Nephron progenitor cell (in vitro differentiated cells): ENCODE data around the gene ST3GAL4.

Experiments
- DNase-seq: peaks from one replicate; pipeline ENCODE4 v3.0.0; 2021
- H3K27ac Mint-ChIP-seq: 2 replicates; pipeline ENCODE4 v1.8.0; 2021; ENCODE audit warnings: mild to moderate bottlenecking, moderate library complexity, mixed read lengths
- H3K27me3 Mint-ChIP-seq: 2 replicates; pipeline ENCODE4 v1.8.0; 2021; ENCODE audit warnings: mild to moderate bottlenecking, low read depth, mixed read lengths; ENCODE audit not compliant: poor library complexity
- H3K36me3 Mint-ChIP-seq: 2 replicates; pipeline ENCODE4 v1.8.0; 2021; ENCODE audit warnings: low read depth, mixed read lengths
- H3K4me1 Mint-ChIP-seq: 2 replicates; pipeline ENCODE4 v1.8.0; 2021; ENCODE audit warnings: mixed read lengths
- H3K4me3 Mint-ChIP-seq: 2 replicates; pipeline ENCODE4 v1.8.0; 2021; ENCODE audit warnings: mild to moderate bottlenecking, moderate library complexity, mixed read lengths
- H3K9me3 Mint-ChIP-seq: 2 replicates; pipeline ENCODE4 v1.8.0; 2021; ENCODE audit warnings: mild to moderate bottlenecking, moderate library complexity, mixed read lengths
- TF ChIP-seq, protein P1 (sequence below): fragments of 200-600 bp; sonication (generic); IDR thresholded peaks from 2 replicates; pipeline ENCODE4 v1.5.0; 2021; ENCODE audit warnings: antibody characterized with exemption

The ST3GAL4 gene

DNA sequence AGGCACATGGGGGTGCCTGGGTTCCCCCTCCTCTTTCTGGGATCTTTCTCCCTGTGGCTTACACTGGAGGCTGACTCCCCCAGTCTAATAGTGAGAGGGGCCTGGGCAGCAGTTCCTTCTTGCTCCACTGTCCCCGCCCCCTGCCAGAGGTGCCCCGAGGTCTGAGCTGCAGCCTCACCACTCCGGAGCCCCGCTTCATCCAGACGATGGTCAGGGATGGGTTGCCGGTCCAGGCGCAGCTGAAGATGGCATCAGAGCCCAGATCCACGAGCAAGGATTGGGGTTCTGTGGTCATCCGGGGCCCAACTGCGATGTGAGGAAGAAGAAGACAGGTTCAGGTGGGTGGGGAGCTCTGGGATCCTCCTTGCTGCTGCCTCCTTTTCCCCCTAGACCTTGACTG is 91.1 kb downstream of the ST3GAL4 start:
- no peak for DNase-seq
- peaks cover 5% of the 10 kb centered on the region for H3K9me3 Mint-ChIP-seq
- peaks cover 16% of the 10 kb centered on the region for H3K27me3 Mint-ChIP-seq
- peaks cover 4% of the 10 kb centered on the region for H3K36me3 Mint-ChIP-seq
- TF ChIP-seq, protein P1, sequence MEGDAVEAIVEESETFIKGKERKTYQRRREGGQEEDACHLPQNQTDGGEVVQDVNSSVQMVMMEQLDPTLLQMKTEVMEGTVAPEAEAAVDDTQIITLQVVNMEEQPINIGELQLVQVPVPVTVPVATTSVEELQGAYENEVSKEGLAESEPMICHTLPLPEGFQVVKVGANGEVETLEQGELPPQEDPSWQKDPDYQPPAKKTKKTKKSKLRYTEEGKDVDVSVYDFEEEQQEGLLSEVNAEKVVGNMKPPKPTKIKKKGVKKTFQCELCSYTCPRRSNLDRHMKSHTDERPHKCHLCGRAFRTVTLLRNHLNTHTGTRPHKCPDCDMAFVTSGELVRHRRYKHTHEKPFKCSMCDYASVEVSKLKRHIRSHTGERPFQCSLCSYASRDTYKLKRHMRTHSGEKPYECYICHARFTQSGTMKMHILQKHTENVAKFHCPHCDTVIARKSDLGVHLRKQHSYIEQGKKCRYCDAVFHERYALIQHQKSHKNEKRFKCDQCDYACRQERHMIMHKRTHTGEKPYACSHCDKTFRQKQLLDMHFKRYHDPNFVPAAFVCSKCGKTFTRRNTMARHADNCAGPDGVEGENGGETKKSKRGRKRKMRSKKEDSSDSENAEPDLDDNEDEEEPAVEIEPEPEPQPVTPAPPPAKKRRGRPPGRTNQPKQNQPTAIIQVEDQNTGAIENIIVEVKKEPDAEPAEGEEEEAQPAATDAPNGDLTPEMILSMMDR, result no peak
- H3K27ac Mint-ChIP-seq, result no peak overlapping the region
- H3K4me1 Mint-ChIP-seq, result peaks cover 35% of the 10 kb centered on the region
- no peak overlapping the region for H3K4me3 Mint-ChIP-seq

DNA sequence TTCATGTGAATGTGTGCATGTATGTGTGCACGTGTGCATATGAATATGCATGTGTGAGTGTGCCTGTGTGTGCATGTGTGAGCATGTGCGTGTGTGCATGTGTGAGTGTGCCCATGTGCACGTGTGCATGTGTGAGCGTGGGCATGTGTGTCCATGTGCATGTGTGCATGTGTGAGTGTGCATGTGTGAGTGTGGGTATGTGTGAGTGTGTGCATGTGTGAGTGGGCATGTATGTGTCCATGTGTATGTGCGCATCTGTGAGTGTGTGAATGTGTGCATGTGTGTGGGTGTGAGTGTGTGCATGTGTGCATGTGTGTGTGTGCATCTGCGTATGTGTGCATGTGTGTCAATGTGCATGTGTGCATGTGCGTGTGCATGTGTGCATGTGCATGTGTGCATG is 94.7 kb downstream of the ST3GAL4 start:
- peaks cover 6% of the 10 kb centered on the region for H3K27me3 Mint-ChIP-seq
- no peak overlapping the region for H3K27ac Mint-ChIP-seq
- H3K4me3 Mint-ChIP-seq, result no peak overlapping the region
- TF ChIP-seq, protein P1, result no peak
- peaks cover 4% of the 10 kb centered on the region for H3K36me3 Mint-ChIP-seq
- H3K4me1 Mint-ChIP-seq, result peaks cover 50% of the 10 kb centered on the region
- H3K9me3 Mint-ChIP-seq, result peaks cover 5% of the 10 kb centered on the region
- DNase-seq, result no peak

DNA sequence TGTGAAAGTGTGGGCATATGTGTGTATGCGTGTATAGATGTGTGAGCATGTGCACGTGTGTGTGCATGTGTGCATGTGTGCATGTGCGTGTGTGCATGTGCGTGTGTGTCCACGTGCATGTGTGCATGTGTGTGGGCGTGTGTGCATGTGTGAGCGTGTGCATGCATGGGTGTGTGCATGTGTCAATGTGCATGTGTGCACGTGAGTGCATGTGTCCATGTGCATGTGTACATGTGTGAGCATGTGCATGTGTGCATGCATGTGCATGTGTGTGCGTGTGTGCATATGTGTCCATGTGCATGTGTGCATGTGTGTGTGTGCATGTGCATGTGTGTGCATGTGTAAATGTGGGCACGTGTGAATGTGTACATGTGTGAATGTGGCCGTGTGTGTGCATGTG is 95.3 kb downstream of the ST3GAL4 start:
- H3K27me3 Mint-ChIP-seq, result peaks cover 6% of the 10 kb centered on the region
- DNase-seq, result no peak
- H3K27ac Mint-ChIP-seq, result no peak overlapping the region
- peaks cover 50% of the 10 kb centered on the region for H3K4me1 Mint-ChIP-seq
- H3K4me3 Mint-ChIP-seq, result no peak overlapping the region
- TF ChIP-seq, protein P1, result no peak
- peaks cover 5% of the 10 kb centered on the region for H3K9me3 Mint-ChIP-seq
- peaks cover 4% of the 10 kb centered on the region for H3K36me3 Mint-ChIP-seq

DNA sequence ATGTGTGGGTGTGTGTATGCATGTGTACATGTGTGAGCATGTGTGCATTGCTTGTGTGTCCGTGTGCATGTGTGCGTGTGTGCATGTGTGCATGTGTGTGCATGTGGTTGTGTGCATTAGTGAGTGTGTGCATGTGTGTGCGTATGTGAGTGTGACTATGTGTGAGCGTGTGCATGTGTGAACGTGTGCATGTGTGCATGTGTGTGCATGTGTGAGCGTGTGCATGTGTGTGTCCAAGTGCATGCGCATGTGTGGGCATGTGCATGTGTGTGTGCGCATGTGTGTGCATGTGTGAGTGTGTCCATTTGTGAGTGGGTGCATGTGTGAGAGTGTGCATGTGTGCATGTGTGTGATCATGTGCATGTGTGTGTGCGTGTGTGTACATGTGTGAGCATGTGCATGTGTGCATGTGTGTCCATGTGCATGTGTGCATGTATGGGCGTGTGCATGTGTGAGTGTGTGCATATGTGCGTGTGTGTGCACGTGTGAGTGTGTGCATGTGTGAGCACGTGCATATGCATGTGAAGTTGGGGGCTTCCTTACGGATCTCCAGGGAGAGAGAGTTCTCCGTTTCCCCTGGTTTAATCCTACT is 95.8 kb downstream of the ST3GAL4 start:
- no peak overlapping the region for H3K27ac Mint-ChIP-seq
- H3K9me3 Mint-ChIP-seq, result peaks cover 5% of the 10 kb centered on the region
- no peak for DNase-seq
- no peak overlapping the region for H3K4me3 Mint-ChIP-seq
- H3K27me3 Mint-ChIP-seq, result peaks cover 6% of the 10 kb centered on the region
- H3K36me3 Mint-ChIP-seq, result peaks cover 4% of the 10 kb centered on the region
- TF ChIP-seq, protein P1, result no peak
- H3K4me1 Mint-ChIP-seq, result peaks cover 50% of the 10 kb centered on the region

DNA sequence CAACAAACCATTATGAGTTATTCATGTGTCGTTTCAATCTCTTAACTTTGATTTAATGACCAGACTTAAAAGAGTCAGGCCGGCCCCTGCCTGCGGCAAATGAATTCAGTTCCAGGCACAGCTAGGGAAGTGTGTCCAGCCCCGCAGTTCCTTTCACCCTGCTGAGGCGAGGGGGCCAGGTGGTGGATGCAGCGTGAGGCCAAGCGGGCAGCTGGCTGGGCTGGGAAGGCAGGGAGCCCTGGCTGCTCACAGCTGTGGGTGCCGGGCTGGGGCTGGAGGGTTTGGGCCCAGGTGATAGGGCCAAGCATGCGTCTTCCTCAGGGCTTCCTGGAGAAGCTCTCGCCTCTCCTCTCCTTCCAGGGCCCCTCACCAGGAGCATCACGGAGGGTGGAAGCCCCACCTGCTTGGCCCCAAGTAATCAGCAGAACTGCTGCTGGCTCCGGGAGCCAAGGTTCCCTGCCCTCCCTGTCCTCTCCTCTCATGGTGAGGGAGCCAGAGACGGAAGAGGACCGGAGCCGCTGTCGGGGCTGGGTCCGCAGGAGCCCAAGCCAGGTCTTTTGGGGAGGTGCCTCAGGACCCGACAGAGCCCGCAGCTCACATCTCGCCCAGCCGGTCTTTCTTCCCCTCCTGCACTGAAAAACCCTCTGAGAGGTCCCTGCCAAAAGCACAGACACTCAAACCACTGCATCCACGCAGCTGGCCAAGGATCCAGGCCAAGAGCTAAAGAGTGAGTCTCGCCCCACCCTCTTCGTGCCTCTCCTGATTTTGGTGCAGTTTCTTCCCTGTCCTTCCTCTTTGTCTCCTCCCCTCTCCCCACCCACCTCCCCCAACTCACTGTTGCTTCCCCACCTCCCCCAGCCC is 97.0 kb downstream of the ST3GAL4 start:
- H3K4me1 Mint-ChIP-seq, result peaks cover 50% of the 10 kb centered on the region
- H3K9me3 Mint-ChIP-seq, result peaks cover 5% of the 10 kb centered on the region
- no peak overlapping the region for H3K4me3 Mint-ChIP-seq
- no peak overlapping the region for H3K27ac Mint-ChIP-seq
- peaks cover 4% of the 10 kb centered on the region for H3K36me3 Mint-ChIP-seq
- peaks cover 6% of the 10 kb centered on the region for H3K27me3 Mint-ChIP-seq
- DNase-seq, result peak; percentile 31
- TF ChIP-seq, protein P1, result no peak
